Liver (tissue), 9 donors: ENCODE data around the gene TBCD. TPM values are rescaled to one million over a fixed set of nuclear protein-coding genes. Genes with fewer than 3 reads are reported as not detected.

ENCODE experiments used
- DNase-seq: peaks from one replicate; pipeline ENCODE4 v3.0.0-alpha.2; 2017; ENCODE audit warnings: low spot score
- H3K27ac ChIP-seq, 2 donors: one replicate each; pipeline ENCODE4 v1.7.0; 2013; ENCODE audit warnings: inconsistent platforms in 2 of 2, low read length in 2 of 2, control low read depth in 1 of 2, low read depth in 1 of 2, mild to moderate bottlenecking in 1 of 2
- H3K27me3 ChIP-seq, 4 donors: one replicate each; pipeline versions ENCODE4 v1.6.1 to v1.7.0; 2013; ENCODE audit warnings: low read length in 3 of 4, inconsistent platforms in 1 of 4, mild to moderate bottlenecking in 1 of 4, moderate library complexity in 1 of 4; ENCODE audit not compliant: control insufficient read depth in 4 of 4, insufficient read depth in 4 of 4
- H3K36me3 ChIP-seq, 4 donors: one replicate each; pipeline versions ENCODE4 v1.6.1 to v1.7.0; 2013; ENCODE audit warnings: low read length in 3 of 4, mild to moderate bottlenecking in 3 of 4, low read depth in 1 of 4, moderate library complexity in 1 of 4; ENCODE audit not compliant: control insufficient read depth in 4 of 4, insufficient read depth in 3 of 4
- H3K4me1 ChIP-seq, 4 donors: one replicate each; pipeline versions ENCODE4 v1.6.1 to v1.7.0; 2013; ENCODE audit warnings: low read length in 3 of 4, mild to moderate bottlenecking in 3 of 4, moderate library complexity in 1 of 4; ENCODE audit not compliant: control insufficient read depth in 4 of 4, insufficient read depth in 4 of 4
- H3K4me3 ChIP-seq, 3 donors: one replicate each; pipeline versions ENCODE4 v1.6.1 to v1.7.0; 2013; ENCODE audit warnings: low read length in 3 of 3, control low read depth in 1 of 3, low read depth in 1 of 3, mild to moderate bottlenecking in 1 of 3
- H3K9ac ChIP-seq, 2 donors: one replicate each; pipeline ENCODE4 v1.7.0; 2013; ENCODE audit warnings: low read length in 2 of 2, mild to moderate bottlenecking in 2 of 2, moderate library complexity in 2 of 2, control low read depth in 1 of 2, low read depth in 1 of 2
- H3K9me3 ChIP-seq, 4 donors: one replicate each; pipeline versions ENCODE4 v1.6.1 to v1.7.0; 2013; ENCODE audit warnings: low read length in 3 of 4; ENCODE audit not compliant: control insufficient read depth in 4 of 4
- CTCF ChIP-seq: fragments of 150-350 bp; IDR thresholded peaks from 2 replicates; pipeline ENCODE4 v1.5.1; 2017; ENCODE audit warnings: improper control_type of control experiment, low read depth, low read length; ENCODE audit not compliant: missing input control
- GABPA ChIP-seq, 2 donors: IDR thresholded peaks in 1 of 2; conservative IDR thresholded peaks in 1 of 2; 2 replicates each; pipeline ENCODE4 v1.6.1; 2016; ENCODE audit warnings: antibody characterized with exemption in 2 of 2, mild to moderate bottlenecking in 1 of 2, moderate library complexity in 1 of 2
- JUND ChIP-seq, 2 donors: IDR thresholded peaks; 2 replicates each; pipeline ENCODE4 v1.6.1; 2016; ENCODE audit warnings: antibody characterized with exemption in 2 of 2
- NR2F2 ChIP-seq: IDR thresholded peaks from 2 replicates; pipeline ENCODE4 v1.6.1; 2016; ENCODE audit warnings: antibody characterized with exemption
- RAD21 ChIP-seq, 2 donors: IDR thresholded peaks; 2 replicates each; pipeline ENCODE4 v1.6.1; 2016; ENCODE audit warnings: antibody characterized with exemption in 2 of 2, mild to moderate bottlenecking in 2 of 2
- RXRA ChIP-seq, 2 donors: IDR thresholded peaks; 2 replicates each; pipeline ENCODE4 v1.6.1; 2017 to 2018; ENCODE audit warnings: antibody characterized with exemption in 2 of 2, mild to moderate bottlenecking in 1 of 2
- SP1 ChIP-seq: IDR thresholded peaks from 2 replicates; pipeline ENCODE4 v1.6.1; 2018; ENCODE audit warnings: antibody characterized with exemption, mild to moderate bottlenecking
- TAF1 ChIP-seq: conservative IDR thresholded peaks from 2 replicates; pipeline ENCODE4 v1.6.1; 2016; ENCODE audit warnings: antibody characterized with exemption, mild to moderate bottlenecking
- YY1 ChIP-seq: IDR thresholded peaks from 2 replicates; pipeline ENCODE4 v1.6.1; 2016; ENCODE audit warnings: antibody characterized with exemption, mild to moderate bottlenecking
- WGBS: extraction: QIAGEN DNeasy Blood & Tissue Kit; methylation state at CpG from one replicate; pipeline ENCODE4 v1.1.7; 2013; 5-methylcytosine and 5-hydroxymethylcytosine counted together
- polyA plus RNA-seq, 2 donors: library from polyadenylated mRNA; stranded (reverse) in 1 of 2; unstranded in 1 of 2; fragments of 200-250 nt in 1 of 2; fragments of >200 nt in 1 of 2; fragmentation: Nextera tagmentation in 1 of 2; extraction: Ambion mirVana in 1 of 2; gene quantifications; one replicate each; pipeline versions ENCODE4 v1.2.1 to v1.2.3, GENCODE V29; 2013 to 2015
- total RNA-seq, 2 donors: library from RNA; depleted of rRNA; stranded (reverse); fragments of >200 nt; gene quantifications; one replicate each; pipeline ENCODE4 v1.2.3, GENCODE V29; 2014
- TF ChIP-seq, protein P1 (sequence below): IDR thresholded peaks from 2 replicates; pipeline ENCODE4 v1.6.1; 2016; ENCODE audit warnings: antibody characterized with exemption
- TF ChIP-seq, protein P2 (sequence below): IDR thresholded peaks from 2 replicates; pipeline ENCODE4 v1.6.1; 2016; ENCODE audit warnings: antibody characterized with exemption
- donor health status: healthy.
- donor health status: healthy.
- donor health status: healthy.
- donor health status: healthy.
- donor health status: healthy.

Gene TBCD
- total and polyA plus RNA-seq, 4 donors, result 29.8 to 42.2 (median 33.0) TPM

DNA sequence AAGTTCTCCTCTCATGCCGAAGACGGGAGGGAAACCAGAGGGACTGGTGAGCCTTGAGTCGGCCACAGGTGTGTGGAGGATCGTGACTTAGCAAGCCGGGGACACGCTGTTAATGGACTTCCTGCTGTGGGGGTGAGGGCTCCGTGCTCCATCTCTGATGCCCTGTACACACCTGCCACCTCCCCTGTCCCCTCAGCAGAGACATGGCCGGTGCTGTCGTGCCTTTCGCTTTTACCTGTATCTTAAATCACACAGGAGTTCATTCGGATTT lies 163.8 kb downstream of the TBCD start:
- no peak overlapping the region for H3K27ac ChIP-seq
- 94% methylated on average over 11 of the region's 11 CpGs for WGBS
- no peaks in the 10 kb centered on the region for H3K9me3 ChIP-seq
- TF ChIP-seq RAD21 (IDR thresholded peaks at IDR 0.05) (no peak), YY1 (no peak), TAF1 (no peak), RXRA (IDR thresholded peaks at IDR 0.05) (no peak)
- TF ChIP-seq, protein P1, sequence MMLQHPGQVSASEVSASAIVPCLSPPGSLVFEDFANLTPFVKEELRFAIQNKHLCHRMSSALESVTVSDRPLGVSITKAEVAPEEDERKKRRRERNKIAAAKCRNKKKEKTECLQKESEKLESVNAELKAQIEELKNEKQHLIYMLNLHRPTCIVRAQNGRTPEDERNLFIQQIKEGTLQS, result no peak
- TF ChIP-seq, protein P2, sequence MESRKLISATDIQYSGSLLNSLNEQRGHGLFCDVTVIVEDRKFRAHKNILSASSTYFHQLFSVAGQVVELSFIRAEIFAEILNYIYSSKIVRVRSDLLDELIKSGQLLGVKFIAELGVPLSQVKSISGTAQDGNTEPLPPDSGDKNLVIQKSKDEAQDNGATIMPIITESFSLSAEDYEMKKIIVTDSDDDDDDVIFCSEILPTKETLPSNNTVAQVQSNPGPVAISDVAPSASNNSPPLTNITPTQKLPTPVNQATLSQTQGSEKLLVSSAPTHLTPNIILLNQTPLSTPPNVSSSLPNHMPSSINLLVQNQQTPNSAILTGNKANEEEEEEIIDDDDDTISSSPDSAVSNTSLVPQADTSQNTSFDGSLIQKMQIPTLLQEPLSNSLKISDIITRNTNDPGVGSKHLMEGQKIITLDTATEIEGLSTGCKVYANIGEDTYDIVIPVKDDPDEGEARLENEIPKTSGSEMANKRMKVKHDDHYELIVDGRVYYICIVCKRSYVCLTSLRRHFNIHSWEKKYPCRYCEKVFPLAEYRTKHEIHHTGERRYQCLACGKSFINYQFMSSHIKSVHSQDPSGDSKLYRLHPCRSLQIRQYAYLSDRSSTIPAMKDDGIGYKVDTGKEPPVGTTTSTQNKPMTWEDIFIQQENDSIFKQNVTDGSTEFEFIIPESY, result no peak
- no peak overlapping the region for H3K4me3 ChIP-seq
- no peak overlapping the region for H3K9ac ChIP-seq
- H3K36me3 ChIP-seq, result peaks cover 0 to 9% (median 2%) of the 10 kb centered on the region in 4 donors
- H3K4me1 ChIP-seq, result no peaks in the 10 kb centered on the region
- DNase-seq, result no peak
- H3K27me3 ChIP-seq, result no peaks in the 10 kb centered on the region

GRCh38 chr17:82917699-82918345 lies 166.0 kb downstream of the TBCD start:
- H3K4me1 ChIP-seq, result no peaks in the 10 kb centered on the region
- H3K27me3 ChIP-seq, result no peaks in the 10 kb centered on the region
- no peak overlapping the region for H3K4me3 ChIP-seq
- WGBS, result 76% methylated on average over 19 of the region's 19 CpGs
- H3K9ac ChIP-seq, result no peak overlapping the region
- no peak for TF ChIP-seq SP1
- peak; percentile 18 for TF ChIP-seq CTCF
- peak; percentile 67 to 76 for TF ChIP-seq RAD21 (IDR thresholded peaks at IDR 0.05)
- no peaks in the 10 kb centered on the region for H3K9me3 ChIP-seq
- H3K27ac ChIP-seq, result no peak overlapping the region
- DNase-seq, result peak; percentile 62
- H3K36me3 ChIP-seq, result peaks cover 0 to 7% (median 0%) of the 10 kb centered on the region in 4 donors

DNA sequence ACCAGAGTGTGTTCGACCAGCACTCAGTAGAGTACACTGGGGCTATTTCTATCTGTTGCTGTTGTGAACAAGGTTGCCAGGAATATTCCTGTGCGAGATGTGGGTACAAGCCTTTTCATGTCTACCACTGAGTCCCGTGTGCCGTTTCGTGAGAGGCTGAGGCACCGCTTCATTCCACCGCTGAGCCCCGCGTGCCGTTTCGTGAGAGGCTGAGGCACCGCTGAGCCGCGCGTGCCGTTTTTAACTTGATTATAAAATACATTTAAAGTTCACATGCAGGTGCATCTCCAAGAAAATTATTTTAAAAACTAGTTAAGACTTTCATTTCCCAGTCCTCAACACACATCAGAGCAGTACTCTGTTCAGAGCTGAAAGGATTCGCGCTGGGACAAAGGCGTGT lies 166.6 kb downstream of the TBCD start:
- no peaks in the 10 kb centered on the region for H3K9me3 ChIP-seq
- H3K4me1 ChIP-seq, result no peaks in the 10 kb centered on the region
- TF ChIP-seq JUND (IDR thresholded peaks at IDR 0.05) (no peak), RXRA (IDR thresholded peaks at IDR 0.05) (no peak), NR2F2 (no peak), GABPA (IDR thresholded peaks at IDR 0.05 in 1 of 2, conservative IDR thresholded peaks at IDR 0.05 in 1 of 2) (no peak), RAD21 (IDR thresholded peaks at IDR 0.05) (no peak), TAF1 (no peak)
- no peaks in the 10 kb centered on the region for H3K27me3 ChIP-seq
- H3K4me3 ChIP-seq, result no peak overlapping the region
- 96% methylated on average over 19 of the region's 19 CpGs for WGBS
- H3K36me3 ChIP-seq, result peaks cover 0 to 6% (median 0%) of the 10 kb centered on the region in 4 donors
- H3K27ac ChIP-seq, result no peak overlapping the region
- no peak overlapping the region for H3K9ac ChIP-seq
- DNase-seq, result no peak
